Stimulated activated CD4-positive, alpha-beta T cell treated with anti-CD3 and anti-CD28 coated beads, Interleukin-12 subunit alpha, Interleukin-12 subunit beta, amount 100 ng/mL, for 4 hours (primary cell): Measurements from ENCODE around the gene LIN7B.
"Not testable (repeated sequence)": the region's sequence is repeated elsewhere in the genome, so short reads cannot be mapped to it uniquely, and the experiment has no call there.

Experiments
- DNase-seq: peaks from one replicate; pipeline ENCODE4 v3.0.0-alpha.2; 2020

LIN7B gene

DNA sequence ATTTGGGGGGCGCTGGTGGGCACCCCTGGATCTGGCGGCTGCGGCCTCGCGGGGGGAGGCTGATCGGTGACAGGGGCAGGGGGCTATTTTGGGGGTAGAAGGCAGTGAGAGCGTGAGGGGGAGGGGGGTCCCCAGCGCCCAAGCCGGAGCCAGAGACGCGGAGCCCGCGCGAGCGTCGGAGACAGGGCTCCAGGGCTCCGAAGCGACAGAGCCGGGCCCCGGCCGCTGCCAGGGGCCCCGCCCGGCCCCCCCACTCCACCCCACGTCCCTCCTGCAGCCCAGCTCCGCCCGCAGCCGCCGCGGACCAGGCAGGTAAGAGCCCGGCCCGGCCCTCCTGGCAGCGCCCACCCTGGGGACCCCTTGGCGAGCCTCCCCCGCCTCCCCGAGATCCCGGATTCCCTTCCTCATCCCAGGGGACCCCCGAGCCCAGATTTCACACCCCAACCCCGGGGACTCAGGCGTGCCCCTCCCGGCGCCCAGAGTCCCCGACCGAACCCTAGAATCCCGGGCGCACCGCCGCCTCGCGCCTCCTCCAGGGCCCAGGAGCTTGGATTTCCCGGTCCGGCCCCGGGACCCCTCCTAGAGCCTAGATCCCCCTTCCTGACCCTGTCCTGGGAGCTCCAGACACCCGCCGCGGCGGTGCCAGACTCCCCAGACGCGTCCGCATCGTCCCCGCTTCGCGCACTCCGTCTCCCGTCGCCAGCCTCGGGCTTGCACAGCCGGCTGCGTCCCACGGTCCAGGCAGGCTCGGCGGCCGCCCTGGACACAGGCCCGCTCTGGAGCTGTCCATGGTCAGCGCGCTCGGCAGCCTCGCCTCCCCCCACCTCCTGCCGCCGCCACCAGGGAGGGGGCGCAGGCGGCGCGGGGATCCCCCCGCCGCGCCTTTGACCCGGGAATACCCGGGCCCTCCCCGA lies 5.5 kb downstream of the LIN7B start, which contains the start of gene PPFIA3:
TSS of gene PPFIA3 (plus strand) at position 134 of the 914 bp plus-strand sequence. CDS start 8,330 bp downstream, outside the sequence.
- DNase-seq = no peak

DNA sequence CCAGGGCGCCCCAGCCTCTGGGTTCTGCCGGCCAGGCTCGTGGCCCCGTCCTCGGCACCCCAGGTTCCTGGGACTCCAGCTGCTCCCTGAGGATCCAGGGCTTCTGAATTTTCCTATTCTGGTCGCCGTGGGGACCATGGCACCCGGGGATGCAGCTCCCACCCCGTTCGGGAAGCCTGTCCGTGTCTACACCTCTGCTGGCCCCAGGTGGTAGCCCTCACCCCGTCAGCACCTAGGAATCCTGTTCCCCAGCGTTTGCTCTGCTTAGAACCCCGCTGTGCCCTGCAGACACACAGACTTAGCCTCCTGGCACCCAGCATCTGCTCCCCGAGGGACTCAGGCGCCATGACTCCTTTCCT lies 6.1 kb downstream of the LIN7B start:
- no peak for DNase-seq

- DNase-seq = no peak
Observed at GRCh38 chr19:49120868-49121267, 6.7 kb downstream of the LIN7B start.

- not testable (repeated sequence) for DNase-seq
Observed at GRCh38 chr19:49121841-49122240, 7.7 kb downstream of the LIN7B start.

- not testable (repeated sequence) for DNase-seq
Observed at GRCh38 chr19:49123285-49123684, 9.1 kb downstream of the LIN7B start.

- no peak for DNase-seq
Observed at GRCh38 chr19:49125025-49125731, 11.0 kb downstream of the LIN7B start.

- no peak for DNase-seq
Observed at GRCh38 chr19:49126575-49126974, 12.4 kb downstream of the LIN7B start.

DNA sequence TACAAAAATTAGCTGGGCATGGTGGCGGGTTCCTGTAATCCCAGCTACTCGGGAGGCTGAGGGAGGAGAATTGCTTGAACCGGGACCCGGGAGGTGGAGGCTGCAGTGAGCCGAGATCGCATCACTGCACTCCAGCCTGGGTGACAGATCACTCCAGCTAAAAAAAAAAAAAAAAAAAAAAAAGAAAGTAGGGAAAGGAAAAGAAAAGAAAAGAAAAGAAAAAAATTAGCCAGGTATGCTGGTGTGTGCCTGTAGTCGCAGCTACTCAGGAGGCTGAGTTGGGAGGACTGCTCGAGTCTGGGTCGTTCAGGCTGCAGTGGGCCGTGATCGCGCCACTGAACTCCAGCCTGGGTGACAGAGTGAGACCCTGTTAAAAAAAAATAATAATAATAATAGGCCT lies 13.1 kb downstream of the LIN7B start:
- not testable (repeated sequence) for DNase-seq

- DNase-seq = peak; percentile 93
Observed at GRCh38 chr19:49127674-49128544, 13.7 kb downstream of the LIN7B start.

- no peak for DNase-seq
Observed at GRCh38 chr19:49128545-49129237, 14.5 kb downstream of the LIN7B start.

GRCh38 chr19:49129238-49129583 lies 15.0 kb downstream of the LIN7B start:
- DNase-seq = no peak

- DNase-seq = no peak
Observed at GRCh38 chr19:49130325-49130724, 16.2 kb downstream of the LIN7B start.

DNA sequence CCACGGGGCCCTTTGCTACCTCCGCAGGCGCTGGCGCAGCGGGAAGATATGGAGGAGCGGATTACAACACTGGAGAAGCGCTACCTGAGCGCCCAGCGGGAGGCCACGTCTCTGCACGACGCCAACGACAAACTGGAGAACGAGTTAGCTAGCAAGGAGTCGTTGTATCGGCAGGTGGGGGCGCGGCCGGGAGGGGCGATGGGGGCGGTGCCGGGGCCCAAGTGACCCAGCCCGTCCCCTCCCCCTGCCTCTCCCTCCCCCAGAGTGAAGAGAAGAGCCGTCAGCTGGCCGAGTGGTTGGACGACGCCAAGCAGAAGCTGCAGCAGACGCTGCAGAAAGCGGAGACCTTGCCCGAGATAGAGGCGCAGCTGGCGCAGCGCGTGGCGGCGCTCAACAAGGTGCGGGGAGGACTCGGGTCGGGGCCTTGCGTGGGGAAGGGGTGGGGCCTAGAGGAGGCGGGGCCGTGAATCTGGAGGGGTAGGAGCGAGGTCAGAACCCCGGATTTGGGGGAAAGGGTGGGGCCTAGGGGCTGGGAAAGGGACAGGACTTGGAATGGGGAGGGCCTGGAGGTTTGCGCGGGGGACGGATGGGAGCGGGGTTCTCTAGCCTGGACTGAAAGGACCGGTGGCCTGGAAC lies 18.9 kb downstream of the LIN7B start:
- DNase-seq = peak; percentile 36

DNA sequence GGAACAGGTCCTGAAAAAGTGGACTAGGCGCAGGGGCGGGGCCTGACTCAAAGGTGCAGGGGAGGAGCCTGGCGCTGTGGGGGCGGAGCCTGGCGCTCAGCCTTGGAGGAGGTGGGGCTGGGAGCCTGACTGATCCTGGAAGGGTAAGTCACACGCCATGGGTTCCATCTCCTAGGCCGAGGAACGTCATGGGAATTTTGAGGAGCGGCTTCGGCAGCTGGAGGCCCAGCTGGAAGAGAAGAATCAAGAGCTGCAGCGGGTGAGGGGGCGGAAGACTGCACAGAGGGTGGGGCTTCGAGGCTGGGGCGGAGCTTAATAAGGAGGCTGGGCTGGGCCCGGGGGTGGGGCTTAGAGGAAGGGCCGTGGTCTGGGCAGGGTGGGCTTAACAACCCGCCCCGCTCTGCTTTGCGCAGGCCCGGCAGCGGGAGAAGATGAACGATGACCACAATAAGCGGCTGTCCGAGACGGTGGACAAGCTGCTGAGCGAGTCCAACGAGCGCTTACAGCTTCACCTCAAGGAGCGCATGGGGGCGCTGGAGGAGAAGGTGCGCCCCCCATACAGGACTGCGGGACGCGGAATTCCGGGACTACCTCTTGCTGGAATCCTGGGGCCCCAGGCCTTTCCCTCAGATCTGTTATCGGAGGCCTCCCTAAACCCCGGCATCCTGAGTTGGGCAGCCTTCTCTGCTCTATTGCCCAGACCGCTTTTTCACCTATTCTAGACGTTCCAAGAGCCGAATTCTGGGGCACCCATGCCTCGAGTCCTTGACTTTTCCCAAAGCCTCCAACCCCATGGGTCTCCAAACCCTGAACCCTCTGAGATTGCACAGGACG lies 19.7 kb downstream of the LIN7B start:
- DNase-seq = peak; percentile 49

- no peak for DNase-seq
Observed at GRCh38 chr19:49135686-49136085, 21.5 kb downstream of the LIN7B start.

DNA sequence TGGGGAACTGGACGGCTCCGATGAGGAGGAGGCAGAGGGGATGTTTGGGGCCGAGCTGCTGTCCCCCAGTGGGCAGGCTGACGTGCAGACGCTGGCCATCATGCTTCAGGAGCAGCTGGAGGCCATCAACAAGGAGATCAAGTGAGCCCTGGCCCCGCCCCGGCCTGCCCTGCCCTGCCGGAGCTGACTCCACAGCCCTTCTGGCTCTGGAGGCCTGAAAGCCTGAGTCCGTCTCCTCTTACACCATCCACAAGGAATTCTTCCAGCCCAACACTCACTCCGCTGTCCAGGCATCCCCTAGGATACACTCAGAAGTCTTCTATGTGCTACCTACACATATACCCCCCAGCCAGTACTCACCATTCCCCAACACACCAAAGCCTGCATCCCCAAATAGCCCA lies 22.6 kb downstream of the LIN7B start:
- DNase-seq = no peak

DNA sequence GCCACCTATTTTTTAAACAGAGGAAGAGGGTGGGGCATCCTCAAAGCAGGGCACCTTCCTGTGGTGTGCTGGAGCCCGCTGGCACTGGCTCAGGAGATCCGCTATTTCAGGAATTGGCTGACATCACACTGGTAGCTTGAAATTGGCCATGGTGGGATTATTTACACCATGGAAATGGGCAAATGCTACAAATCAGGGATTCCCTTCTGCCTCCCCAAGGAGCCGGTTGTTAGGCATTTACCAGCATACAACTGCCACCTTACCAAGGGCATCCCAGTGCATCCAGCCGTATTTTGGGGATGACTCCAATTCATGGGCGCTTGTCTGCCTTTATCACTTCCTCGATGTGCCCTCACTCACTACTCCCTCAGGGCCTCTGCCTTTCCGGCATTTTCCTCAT lies 26.8 kb downstream of the LIN7B start:
- DNase-seq = no peak

DNA sequence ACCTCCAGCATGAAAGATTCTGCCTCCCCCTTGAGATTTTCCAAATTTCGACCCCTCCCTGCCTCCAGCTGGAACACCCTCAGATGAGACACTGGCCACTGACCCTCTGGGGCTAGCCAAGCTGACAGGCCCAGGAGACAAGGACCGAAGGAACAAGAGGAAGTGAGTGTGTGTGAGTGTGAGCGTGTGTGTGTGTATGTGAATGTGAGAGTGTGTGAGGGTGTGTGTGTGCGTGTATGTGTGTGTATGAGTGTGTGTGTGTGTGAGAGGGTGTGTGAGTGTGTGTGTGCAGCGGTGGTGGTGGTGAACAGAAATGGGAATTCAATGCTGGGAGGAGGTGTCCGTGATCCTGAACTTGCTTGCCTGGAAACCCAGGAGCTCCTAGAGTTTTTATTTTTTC lies 27.2 kb downstream of the LIN7B start:
- no peak for DNase-seq

- DNase-seq = peak; percentile 60
Observed at GRCh38 chr19:49142866-49143335, 28.7 kb downstream of the LIN7B start.

- peak; percentile 80 for DNase-seq
Observed at GRCh38 chr19:49145573-49146407, 31.6 kb downstream of the LIN7B start.
